GM23248 (cell line): ENCODE data around the gene SNX22.

Experiments
- EZH2 ChIP-seq: fragments of 200-600 bp; sonication (generic); IDR thresholded peaks from 2 replicates; pipeline ENCODE4 v1.6.1; 2018; ENCODE audit warnings: antibody characterized with exemption, mild to moderate bottlenecking; ENCODE audit not compliant: insufficient read depth, poor library complexity, severe bottlenecking
- EZH2phosphoT487 ChIP-seq: fragments of 200-600 bp; sonication (generic); IDR thresholded peaks from 2 replicates; pipeline ENCODE4 v1.6.1; 2018; ENCODE audit warnings: antibody characterized with exemption, moderate library complexity, mild to moderate bottlenecking, low read depth; ENCODE audit not compliant: insufficient read depth

DNA sequence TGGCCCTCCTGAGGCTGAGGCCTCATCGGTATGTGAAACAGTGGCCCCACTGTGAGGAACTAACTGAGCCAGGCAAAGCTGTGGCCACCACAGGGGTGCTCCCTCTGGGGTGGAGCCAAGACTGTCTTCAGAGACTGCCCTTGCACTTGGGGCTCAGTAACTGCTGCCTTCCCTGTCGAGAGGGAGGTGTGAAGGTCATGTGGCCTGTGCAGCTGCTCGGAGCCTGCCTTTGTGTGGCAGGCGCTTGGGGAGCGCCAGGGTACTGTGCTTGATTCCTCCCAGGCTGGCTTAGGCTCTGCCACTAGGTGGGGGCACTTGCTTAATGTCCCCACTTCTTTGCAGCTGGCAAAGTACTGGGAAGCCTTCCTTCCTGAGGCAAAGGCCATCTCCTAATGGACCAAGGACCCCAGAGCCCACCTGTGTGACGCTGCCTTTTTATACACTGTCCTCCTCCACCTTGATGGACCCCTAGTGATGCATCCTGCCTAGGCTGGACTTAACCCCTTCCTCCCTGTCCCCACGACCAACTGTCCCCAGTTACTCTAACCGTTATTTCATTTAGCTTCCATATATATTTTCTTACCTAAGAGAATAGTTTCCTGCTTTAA is 14.2 kb upstream of the SNX22 start:
- TF ChIP-seq EZH2phosphoT487 (no peak), EZH2 (no peak)
